HG02885 (cell line): ENCODE measurements around the gene CATSPERD.
A peak's percentile ranks its signal among the peaks of the same experiment; 100 is the strongest.

Experiments used
- ATAC-seq: cut with Tn5 transposase; IDR thresholded peaks from one replicate; pipeline ENCODE4 v1.9.1; 2021; ENCODE audit warnings: mild to moderate bottlenecking; ENCODE audit not compliant: unreplicated experiment, poor library complexity

Gene CATSPERD

GRCh38 chr19:5803752-5804515 is 83.5 kb downstream of the CATSPERD start:
- peak; percentile 75 for ATAC-seq

- no peak for ATAC-seq
These were observed 84.4 kb downstream of the CATSPERD start, which contains the start of gene NRTN for GRCh38 chr19:5804516-5805461. Gene NRTN (plus strand): TSS chr19:5805067. CDS start chr19:5824166, 19,099 bp downstream.

GRCh38 chr19:5805462-5806132 is 85.2 kb downstream of the CATSPERD start:
- no peak for ATAC-seq

GRCh38 chr19:5806133-5806489 is 85.7 kb downstream of the CATSPERD start:
- no peak for ATAC-seq

GRCh38 chr19:5806905-5807304 is 86.5 kb downstream of the CATSPERD start:
- ATAC-seq, result no peak

GRCh38 chr19:5808120-5808816 is 87.8 kb downstream of the CATSPERD start:
- ATAC-seq, result no peak

- ATAC-seq, result no peak
These were observed 88.6 kb downstream of the CATSPERD start for GRCh38 chr19:5809053-5809452.

- ATAC-seq, result no peak
These were observed 89.0 kb downstream of the CATSPERD start for GRCh38 chr19:5809469-5809868.

GRCh38 chr19:5811117-5811516 is 90.7 kb downstream of the CATSPERD start:
- no peak for ATAC-seq

- ATAC-seq, result no peak
These were observed 93.8 kb downstream of the CATSPERD start for GRCh38 chr19:5814123-5814851.

- no peak for ATAC-seq
These were observed 94.4 kb downstream of the CATSPERD start for GRCh38 chr19:5814852-5815246.

- no peak for ATAC-seq
These were observed 96.8 kb downstream of the CATSPERD start for GRCh38 chr19:5817218-5817617.

GRCh38 chr19:5818594-5818993 is 98.2 kb downstream of the CATSPERD start:
- no peak for ATAC-seq

- ATAC-seq, result no peak
These were observed 100.3 kb downstream of the CATSPERD start for GRCh38 chr19:5820785-5821184.

GRCh38 chr19:5821521-5822180 is 101.2 kb downstream of the CATSPERD start:
- ATAC-seq, result no peak

GRCh38 chr19:5822181-5822844 is 101.9 kb downstream of the CATSPERD start:
- no peak for ATAC-seq

- ATAC-seq, result no peak
These were observed 103.3 kb downstream of the CATSPERD start for GRCh38 chr19:5823579-5824281.

GRCh38 chr19:5824751-5825150 is 104.3 kb downstream of the CATSPERD start:
- no peak for ATAC-seq
